Dedifferentiated amniotic fluid mesenchymal stem cell (primary cell): ENCODE data around the gene DLG2.
"Not testable (repeated sequence)": the region's sequence is repeated elsewhere in the genome, so short reads cannot be mapped to it uniquely, and the experiment has no call there.

ENCODE experiments used
- DNase-seq: peaks from one replicate; pipeline ENCODE4 v3.0.0-alpha.2; 2016; ENCODE audit errors: extremely low spot score

The DLG2 gene

GRCh38 chr11:84790849-84791427, 836.2 kb downstream of the DLG2 start:
- no peak for DNase-seq

GRCh38 chr11:84788220-84788619, 838.9 kb downstream of the DLG2 start:
- no peak for DNase-seq

GRCh38 chr11:84784158-84784557, 843.0 kb downstream of the DLG2 start:
- not testable (repeated sequence) for DNase-seq

- DNase-seq: peak; percentile 51
These were observed 846.4 kb downstream of the DLG2 start for GRCh38 chr11:84780689-84781293.

GRCh38 chr11:84775503-84775902, 851.6 kb downstream of the DLG2 start:
- no peak for DNase-seq

DNA sequence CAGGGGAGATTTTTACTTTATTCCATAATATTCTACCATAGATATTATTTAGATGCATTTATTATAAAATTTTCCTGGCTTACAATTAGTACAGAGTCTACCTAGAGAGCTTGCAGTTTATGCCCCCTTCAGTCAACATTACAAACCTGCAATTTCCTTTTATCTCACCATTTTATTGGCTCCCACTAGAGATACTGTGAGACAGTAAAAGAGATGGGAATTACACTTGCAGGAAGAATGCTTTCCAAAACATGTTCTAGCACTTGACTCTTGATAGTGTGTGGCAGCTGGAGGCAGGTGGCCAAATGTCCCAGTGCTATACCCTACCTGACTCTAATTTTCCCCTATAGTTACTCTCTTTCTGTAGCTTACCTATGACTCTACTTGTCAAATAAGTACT, 863.2 kb downstream of the DLG2 start:
- DNase-seq: no peak

GRCh38 chr11:84757711-84758110, 869.4 kb downstream of the DLG2 start:
- DNase-seq: no peak

- DNase-seq: no peak
These were observed 875.8 kb downstream of the DLG2 start for GRCh38 chr11:84751371-84751770.

- no peak for DNase-seq
These were observed 879.3 kb downstream of the DLG2 start for GRCh38 chr11:84747871-84748270.

GRCh38 chr11:84740050-84740449, 887.1 kb downstream of the DLG2 start:
- no peak for DNase-seq

GRCh38 chr11:84724256-84724655, 902.9 kb downstream of the DLG2 start:
- DNase-seq: no peak

DNA sequence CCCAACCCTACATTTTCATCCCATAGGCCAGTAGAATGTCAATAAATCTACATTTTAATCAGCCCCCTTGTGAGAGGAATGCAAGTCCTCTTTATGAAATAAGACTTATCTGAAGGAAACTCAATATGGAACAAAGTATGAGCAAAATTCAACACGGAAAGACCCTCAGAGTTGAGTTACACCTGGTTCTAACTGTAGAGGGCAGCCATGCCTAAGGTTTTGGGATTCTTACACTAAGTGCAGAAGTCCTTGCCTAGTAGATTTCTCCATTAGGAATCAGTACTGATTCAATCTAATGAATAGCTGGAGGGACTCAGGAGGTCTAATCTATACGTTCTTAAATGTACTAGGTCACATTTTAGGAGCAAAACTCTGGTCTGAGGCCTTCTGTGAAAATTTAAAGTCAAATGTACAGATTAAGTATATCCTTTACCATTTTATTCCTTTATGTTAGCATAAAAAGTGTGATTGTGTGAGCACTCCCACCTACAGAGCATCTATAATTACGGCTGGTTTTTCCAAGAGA, 904.5 kb downstream of the DLG2 start:
- no peak for DNase-seq

- DNase-seq: no peak
These were observed 905.6 kb downstream of the DLG2 start for GRCh38 chr11:84721561-84721961.

GRCh38 chr11:84720706-84721402, 906.3 kb downstream of the DLG2 start:
- no peak for DNase-seq

GRCh38 chr11:84719935-84720577, 907.1 kb downstream of the DLG2 start:
- DNase-seq: no peak

GRCh38 chr11:84714316-84714780, 912.8 kb downstream of the DLG2 start:
- no peak for DNase-seq

- no peak for DNase-seq
These were observed 935.3 kb downstream of the DLG2 start for GRCh38 chr11:84691830-84692229.

GRCh38 chr11:84687433-84687832, 939.7 kb downstream of the DLG2 start:
- DNase-seq: no peak

DNA sequence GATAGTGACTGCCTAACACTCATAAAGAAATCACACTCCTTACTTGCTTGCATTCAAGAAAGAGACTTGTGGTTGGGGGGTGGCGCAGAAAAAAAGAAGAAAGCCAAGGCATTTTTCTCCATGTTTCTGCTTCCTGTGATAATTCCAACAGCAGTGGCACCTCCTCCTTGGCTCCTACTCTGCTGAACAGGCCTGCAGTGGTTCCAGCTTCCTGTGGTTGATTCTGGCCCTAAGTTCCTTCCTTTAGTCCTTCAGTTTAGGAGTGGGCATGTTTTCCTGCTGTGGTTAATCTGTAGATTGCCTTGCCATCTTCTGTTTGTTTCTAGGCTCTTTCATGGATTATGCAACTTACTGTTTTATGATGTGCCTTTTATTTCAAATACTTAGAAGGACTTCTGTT, 940.4 kb downstream of the DLG2 start:
- DNase-seq: no peak

- no peak for DNase-seq
These were observed 941.2 kb downstream of the DLG2 start for GRCh38 chr11:84685976-84686375.

- no peak for DNase-seq
These were observed 942.0 kb downstream of the DLG2 start for GRCh38 chr11:84685149-84685548.

DNA sequence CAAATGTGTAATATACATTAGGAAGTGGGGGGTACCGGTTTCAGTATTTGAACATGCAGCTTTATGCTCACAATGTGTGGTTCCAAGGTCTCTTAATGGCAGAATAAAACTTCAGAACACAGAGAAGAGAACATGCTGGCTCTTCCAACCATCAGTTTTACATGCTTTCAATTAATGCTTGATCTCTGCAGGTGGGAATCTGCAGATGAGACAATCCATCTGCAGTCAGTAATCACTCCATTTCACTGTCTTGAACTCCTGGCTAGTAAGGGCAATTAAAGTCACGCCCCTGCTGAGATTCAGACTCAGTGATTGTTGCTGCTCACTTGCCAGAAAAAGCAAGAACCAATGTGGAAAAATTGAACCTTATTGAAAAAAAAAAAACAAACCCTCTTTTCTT, 945.7 kb downstream of the DLG2 start:
- DNase-seq: no peak
